Stimulated activated CD8-positive, alpha-beta memory T cell treated with anti-CD3 and anti-CD28 coated beads, Interleukin-15, amount 100 ng/mL, for 1 hour (primary cell): ENCODE measurements around the gene FGF5.
"Not testable (repeated sequence)": the region's sequence is repeated elsewhere in the genome, so short reads cannot be mapped to it uniquely, and the experiment has no call there.

ENCODE experiments used
- DNase-seq: peaks from one replicate; pipeline ENCODE4 v3.0.0-alpha.2; 2020; ENCODE audit warnings: low read depth

The FGF5 gene, protein sequence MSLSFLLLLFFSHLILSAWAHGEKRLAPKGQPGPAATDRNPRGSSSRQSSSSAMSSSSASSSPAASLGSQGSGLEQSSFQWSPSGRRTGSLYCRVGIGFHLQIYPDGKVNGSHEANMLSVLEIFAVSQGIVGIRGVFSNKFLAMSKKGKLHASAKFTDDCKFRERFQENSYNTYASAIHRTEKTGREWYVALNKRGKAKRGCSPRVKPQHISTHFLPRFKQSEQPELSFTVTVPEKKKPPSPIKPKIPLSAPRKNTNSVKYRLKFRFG

DNA sequence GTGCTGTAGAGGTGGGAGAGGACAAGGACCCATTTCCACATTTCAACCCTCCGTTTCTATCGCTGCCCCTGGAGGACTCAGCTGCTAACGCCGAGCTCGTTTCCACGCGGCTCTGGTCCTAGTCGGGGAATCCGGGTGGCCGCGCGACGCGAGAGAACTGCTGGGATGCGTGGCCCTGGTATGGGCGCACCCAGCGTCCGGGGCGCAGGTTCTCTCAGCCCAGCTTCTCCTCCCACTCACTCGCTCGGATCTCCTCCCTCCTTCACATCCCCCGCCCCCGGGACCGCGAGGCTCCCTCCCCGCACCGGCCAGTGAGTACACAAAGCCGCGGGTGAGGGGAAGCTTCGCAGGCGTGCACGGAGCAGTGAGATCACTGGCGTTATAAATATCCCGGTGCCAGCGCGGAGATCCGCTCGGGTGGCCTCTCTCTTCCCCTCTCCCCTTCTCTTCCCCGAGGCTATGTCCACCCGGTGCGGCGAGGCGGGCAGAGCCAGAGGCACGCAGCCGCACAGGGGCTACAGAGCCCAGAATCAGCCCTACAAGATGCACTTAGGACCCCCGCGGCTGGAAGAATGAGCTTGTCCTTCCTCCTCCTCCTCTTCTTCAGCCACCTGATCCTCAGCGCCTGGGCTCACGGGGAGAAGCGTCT, at the start of gene FGF5:
FGF5 (plus strand) TSS at position 412 of the 649 bp plus-strand sequence; CDS start at position 573, 161 bp downstream.
- DNase-seq = no peak

- DNase-seq = no peak
These were observed 47.0 kb upstream of the FGF5 start for GRCh38 chr4:80219301-80220025.

GRCh38 chr4:80220711-80221110, 45.8 kb upstream of the FGF5 start:
- no peak for DNase-seq

DNA sequence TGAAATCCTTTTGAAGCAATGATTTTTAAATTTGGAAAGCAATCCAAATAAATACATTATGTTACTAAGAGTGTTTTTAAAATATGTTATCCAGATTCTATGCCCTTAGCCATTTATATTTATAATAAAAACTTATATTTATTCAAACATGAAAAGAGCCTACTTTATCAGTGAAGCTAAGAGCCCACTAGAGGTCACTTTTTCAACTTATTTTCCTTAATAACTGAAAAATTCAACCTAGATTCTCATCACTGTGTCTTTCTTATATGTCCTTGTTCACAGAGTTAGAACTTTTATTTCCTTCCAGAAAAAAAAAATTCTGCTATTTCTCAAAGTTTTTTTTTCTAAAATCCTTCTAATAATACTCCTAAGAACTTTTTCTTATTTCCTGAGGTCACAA, 45.3 kb upstream of the FGF5 start:
- DNase-seq = no peak

DNA sequence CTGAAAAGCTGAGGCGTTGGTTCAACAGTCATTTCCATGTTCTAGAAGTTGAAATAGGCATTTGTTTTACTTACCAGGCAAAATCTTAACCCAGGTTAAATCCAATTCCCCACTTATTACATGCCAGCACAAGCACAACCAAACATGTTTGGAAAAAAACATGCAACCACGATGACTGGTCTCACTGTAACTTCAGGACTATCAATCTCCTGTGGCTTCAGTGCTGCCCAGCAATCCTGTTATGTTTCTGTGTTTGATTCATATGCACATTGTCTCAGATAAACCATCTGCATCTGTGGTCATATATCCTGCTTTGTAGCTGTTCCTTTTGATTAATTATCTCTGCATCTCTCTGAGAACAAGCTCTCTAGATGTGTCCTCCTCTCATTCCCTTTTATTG, 40.9 kb upstream of the FGF5 start:
- DNase-seq = no peak

DNA sequence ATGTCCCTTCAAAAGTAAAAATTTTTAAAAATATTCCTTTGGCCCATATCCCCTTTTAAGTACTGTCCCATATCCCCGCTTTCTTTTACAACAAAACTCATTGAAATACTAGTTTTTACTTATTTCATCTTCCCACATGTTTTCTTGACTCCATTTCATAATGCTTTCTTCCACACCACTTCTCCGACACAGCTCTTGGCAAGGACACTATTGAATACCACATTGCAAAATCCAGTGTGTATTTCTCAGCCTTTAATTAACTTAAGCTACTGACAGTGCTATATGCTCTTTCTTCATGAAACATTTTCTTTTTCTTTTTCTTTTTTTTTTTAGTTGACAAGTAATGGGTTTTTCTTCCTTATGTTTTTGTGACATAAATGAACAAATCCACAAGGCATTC, 40.4 kb upstream of the FGF5 start:
- no peak for DNase-seq

- no peak for DNase-seq
These were observed 38.0 kb upstream of the FGF5 start for GRCh38 chr4:80228460-80228859.

- DNase-seq = no peak
These were observed 37.3 kb upstream of the FGF5 start for GRCh38 chr4:80229128-80229527.

DNA sequence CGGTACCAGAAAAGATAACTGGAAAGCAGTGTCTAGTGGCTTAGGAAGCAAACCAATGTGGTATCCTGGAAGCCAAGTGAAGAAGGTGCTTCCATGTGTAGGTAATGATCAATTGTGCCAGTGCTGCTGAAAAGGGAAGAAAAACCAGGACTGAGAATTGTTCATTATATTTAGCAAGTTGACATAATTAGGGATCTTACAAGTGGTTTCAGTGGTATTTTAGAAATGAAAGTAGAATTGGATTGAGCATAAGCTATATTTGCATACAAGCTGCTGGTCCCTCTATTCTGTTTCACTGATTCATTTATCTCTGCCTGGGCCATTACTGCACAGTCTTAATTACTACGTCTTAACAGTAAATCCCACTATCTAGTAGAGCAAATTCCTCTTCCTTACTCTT, 36.9 kb upstream of the FGF5 start:
- no peak for DNase-seq

GRCh38 chr4:80231180-80231579, 35.3 kb upstream of the FGF5 start:
- no peak for DNase-seq

DNA sequence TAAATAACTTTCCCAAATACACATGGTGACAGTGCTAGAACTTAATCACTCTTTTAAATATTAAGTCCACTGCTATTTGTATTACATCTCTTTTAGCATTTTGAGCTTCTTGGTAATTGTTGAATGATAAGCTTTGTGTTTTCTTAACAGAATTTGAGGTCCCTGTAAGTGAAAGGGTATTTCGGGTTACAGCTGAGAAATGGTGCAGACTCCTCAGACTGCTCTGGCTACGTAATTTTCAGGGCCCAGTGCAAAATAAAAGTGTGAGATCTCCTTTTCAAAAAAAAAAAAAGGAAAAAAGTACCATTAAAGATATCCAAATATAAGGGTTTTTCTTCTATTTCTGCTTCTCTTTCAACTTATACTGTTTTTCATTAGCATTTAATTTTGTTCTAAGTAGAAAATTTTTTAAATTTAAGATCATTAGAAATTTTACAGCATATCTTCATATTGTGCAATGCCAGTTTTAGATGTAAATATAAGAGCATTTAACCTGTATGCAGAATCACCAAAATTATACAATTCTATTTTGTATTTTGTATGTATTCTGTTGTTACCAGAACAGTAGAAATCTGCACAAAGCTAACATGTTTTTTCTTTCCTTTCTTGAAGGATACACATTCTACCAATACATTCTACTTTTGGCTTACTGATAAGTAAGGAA, 33.6 kb upstream of the FGF5 start:
- DNase-seq = no peak

DNA sequence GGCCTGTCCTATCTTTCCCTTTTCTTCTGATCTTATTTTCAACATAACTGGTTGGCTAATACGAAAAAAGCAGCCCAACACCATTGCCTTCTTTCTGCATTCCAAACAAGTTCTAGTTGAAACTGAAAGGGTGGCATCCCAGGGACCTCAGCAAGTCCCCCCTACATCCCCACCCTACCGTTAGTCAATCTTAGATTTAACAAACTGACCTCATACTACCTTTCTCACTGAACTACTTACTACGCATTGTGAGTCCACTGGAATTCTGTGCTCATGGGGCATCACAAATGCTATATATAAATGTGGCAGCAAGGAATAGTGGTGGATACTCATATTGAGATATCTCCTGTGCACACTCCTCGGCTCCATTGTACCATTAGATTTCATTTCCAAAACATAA, 33.1 kb upstream of the FGF5 start:
- DNase-seq = no peak

- no peak for DNase-seq
These were observed 31.0 kb upstream of the FGF5 start for GRCh38 chr4:80235451-80235850.

GRCh38 chr4:80237992-80238391, 28.5 kb upstream of the FGF5 start:
- DNase-seq = no peak

DNA sequence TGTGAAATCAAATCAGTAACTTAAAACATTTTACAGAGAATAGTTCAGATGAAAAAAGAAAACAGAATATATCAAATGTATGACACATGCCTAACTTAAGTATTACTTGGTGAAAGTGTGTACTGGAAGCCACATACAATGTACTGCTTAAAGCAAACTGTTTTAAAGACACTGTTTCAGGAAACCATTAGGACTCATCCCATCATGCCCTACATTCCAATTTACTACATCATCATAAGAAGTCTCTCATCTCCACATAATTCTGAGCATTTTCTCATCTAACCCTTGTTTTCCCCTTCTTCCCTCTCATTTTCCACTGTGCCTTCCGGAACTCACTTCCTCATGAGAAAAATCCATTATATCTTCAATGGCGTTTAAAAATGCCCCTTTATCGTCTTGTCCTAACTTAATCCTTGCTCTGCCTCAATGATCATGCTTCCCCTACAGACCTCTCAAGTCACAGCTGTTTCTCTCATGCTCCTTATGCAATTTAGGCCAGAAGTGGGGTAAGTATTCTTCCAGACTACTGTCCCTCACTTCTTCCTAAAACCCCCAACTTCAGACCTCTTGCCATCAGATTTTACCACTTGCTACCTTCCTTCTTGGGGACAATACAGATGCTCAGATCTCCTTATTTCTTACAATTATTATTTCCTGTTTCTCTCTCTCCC, 26.8 kb upstream of the FGF5 start:
- DNase-seq = no peak

GRCh38 chr4:80240976-80241375, 25.5 kb upstream of the FGF5 start:
- DNase-seq = no peak

DNA sequence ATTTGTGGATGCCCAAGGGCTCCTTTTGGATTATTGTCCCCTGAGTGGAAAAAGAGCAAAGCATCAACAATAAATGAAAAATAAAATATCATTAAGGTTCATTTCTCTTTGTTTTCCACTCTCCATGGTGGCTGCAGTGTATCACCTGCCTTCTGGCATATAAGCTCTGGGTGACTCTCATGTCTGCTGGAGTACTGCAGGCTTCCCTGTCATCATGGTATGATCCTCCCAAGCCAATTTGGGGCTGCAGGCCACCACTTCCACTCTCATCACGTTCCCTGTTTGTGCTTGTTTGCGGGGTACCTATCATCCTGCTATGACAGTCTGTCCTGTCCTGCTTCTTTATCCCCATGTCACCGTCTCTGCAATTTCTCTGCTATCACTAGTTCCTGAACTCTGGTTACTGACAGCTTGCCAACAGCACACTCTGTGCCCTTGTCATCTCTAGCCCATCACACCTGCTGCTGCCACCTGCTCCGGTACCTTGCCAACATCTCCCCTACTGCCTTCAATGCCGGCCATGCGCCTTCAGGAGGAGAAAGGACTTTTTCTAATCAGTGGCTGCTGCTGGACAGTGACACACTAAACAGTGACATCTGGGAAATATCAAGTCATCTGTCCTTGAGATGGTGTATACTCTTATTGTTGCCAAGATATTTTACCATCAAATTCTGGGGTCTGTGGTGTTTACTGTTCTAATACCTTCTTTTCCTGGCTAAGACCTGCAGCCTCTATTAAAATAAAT, 23.0 kb upstream of the FGF5 start:
- DNase-seq = no peak

DNA sequence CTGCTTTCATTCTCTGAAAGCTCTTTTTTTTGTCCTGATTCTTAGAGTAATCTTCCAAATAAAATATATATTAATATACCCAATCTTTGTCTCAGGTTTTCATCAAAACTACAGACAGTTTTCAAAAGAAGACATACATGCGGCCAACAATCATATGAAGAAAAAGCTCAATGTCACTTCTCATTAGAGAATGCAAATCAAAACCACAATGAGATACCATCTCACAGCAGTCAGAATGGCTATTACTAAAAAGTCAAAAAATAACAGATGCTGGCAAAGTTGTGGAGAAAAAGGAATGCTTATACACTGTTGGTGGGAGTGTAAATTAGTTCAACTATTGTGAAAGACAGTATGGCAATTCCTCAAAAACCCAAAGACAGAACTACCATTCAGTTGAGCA, 19.0 kb upstream of the FGF5 start:
- not testable (repeated sequence) for DNase-seq

DNA sequence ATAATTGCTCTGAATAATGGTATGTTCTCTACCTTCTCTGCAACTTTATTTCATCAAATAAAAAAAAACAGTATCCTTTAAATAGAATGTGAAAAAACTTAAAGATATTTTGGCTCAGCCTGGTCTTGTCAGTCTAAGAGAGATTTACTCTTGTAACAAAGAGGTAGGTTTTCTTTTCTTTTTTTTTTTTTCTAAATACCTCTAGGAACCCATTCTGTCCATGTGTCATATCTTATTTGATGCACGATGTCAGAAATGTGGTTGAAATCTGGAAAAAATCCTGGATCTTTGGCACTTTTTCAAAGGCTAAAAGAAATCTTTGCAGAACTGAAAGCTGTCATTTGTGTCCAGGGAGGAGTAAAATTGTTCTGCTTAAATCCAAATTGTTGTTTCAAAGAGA, 17.3 kb upstream of the FGF5 start:
- no peak for DNase-seq

GRCh38 chr4:80252427-80252826, 14.0 kb upstream of the FGF5 start:
- no peak for DNase-seq

- DNase-seq = no peak
These were observed 13.5 kb upstream of the FGF5 start for GRCh38 chr4:80252953-80253352.

- no peak for DNase-seq
These were observed 13.0 kb upstream of the FGF5 start for GRCh38 chr4:80253510-80253909.
